Stimulated activated CD4-positive, alpha-beta T cell treated with anti-CD3 and anti-CD28 coated beads, TNF-alpha, amount 100 ng/mL, for 24 hours (primary cell): ENCODE measurements around the gene CXXC4.

Source experiments
- DNase-seq, 3 experiments: peaks; one replicate each; pipeline ENCODE4 v3.0.0-alpha.2; 2020; ENCODE audit warnings: low read depth in 3 of 3

The CXXC4 gene

DNA sequence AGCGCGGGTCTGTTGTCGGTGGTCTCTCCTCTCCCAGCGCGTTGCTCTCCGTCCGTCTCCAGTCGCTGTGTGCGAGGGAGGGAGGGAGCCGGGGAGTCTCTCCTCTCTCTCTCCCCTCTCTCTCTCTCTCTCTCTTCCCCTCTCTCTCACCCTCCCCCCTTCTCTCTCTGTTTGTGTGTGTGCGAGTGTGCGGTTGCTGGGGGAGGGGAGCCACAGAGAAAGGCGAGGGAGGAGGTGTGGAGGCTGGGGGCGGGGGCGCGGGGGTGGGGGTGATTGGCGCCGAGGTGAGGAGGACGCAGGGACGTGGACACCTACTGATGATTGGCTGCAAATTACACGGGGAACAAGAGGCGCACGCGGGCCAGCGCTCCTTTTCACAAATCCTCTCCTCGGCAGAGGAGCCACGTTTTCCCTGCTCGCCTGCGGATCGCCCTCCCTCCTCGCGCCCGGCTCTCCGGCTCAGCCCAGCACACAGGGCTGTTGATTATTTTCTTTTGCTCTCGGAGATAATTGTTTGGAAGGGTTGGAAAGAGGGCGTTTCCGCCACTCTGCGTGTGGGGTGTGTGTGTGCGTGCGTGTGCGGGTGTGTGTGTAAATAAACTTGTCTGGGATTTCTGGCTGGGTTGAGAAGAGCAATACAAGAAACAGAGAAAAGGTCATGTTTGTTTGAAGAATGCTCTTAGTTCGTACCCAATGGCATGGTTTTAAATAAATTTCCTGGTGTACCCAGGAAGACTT is at the start of gene CXXC4:
TSS of gene CXXC4 (minus strand) at position 73 of the 738 bp plus-strand sequence. CDS start 3,092 bp downstream, outside the sequence.
- DNase-seq = no peak

DNA sequence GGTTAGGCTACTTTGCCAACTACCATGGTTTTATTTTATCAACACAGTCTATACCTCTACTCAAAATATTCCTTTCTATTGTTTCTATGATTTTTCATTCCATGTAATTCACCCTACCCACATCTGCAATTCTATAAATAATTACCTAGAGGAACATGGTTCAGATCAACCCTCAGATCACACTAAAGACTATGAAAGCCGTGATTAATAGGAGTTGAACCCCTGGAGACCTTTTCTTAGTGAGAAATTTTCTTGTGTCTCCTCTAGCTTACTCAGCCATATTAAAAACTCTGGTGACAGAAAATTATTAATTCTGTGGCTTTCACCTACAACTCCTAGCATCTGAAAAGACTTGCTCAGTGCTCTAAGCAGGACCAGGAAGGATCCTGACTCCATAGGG is 38.5 kb upstream of the CXXC4 start:
- DNase-seq = no peak

DNA sequence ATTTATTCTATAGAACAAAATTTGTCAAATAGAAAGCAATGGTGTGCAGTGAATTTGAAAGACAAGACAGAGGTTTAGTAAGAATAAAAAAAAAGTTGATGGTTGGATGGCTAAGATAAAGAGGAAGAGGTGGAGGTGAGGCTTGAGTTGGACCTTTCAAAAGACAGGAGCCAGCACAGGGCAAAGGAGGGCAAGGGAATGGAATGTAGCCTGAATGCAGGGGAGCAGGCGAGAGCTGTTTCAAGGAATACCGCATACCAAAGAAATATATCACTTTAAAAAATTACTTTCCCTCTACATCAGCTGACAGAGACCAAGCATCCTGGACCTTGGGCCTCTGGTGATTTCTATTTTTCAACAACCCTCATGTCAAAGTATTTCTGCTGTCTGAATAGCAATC is 38.0 kb upstream of the CXXC4 start:
- DNase-seq = no peak

DNA sequence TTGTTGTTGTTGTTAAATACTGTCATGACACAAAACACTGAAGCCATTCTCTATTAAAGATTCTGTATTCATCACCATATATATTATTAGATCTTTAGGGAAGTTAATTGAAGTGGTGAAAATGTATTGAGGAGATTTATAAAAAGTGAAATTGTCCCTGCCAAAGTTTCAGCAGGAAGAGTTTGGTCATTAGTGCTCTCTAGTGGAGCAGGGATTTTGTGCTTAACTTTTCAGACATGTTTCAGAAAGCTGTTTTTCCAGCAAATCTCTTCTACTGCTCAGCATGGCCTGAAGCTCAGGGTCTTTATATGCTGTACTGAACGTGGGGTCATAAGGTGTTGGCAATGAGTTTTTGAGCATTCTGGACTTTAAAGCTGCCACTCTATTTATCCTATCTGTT is 36.7 kb upstream of the CXXC4 start:
- DNase-seq = no peak

DNA sequence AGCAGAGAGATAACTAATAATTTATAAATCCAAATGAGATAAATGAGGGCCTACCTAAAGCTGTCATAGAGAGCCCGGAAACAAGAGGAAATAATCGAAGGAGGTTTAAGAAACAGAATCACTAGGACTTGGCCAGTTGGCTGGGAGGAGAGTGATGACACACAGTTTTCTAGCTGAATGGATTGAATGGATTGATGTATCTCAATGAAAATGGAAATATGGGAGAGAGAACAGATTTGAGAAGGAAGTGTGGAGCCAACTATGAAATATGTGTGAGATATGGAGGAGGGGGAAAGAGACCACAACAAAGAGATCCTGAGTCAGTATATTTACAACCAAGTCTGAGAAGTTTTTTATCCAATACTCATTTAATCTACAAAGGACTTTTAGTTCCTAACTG is 35.7 kb upstream of the CXXC4 start:
- DNase-seq = no peak

DNA sequence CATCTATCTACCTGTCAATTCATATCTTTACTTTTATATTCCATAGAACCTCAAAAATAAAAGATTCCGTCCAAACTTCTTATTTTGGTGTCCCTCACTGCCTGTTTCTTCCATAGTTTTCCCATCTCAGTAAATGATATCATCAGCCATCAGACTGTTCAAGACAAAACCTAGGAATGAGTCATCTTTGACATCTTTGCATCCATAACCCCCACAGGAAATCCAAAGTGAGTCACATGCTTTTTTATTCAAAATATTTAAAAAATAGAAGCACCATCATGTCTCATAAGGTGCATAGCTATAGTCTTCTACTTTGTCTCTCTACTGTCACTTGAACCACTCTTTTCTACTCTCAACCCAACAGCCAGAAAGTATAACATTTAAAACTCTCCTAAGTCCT is 29.9 kb upstream of the CXXC4 start:
- DNase-seq = no peak

DNA sequence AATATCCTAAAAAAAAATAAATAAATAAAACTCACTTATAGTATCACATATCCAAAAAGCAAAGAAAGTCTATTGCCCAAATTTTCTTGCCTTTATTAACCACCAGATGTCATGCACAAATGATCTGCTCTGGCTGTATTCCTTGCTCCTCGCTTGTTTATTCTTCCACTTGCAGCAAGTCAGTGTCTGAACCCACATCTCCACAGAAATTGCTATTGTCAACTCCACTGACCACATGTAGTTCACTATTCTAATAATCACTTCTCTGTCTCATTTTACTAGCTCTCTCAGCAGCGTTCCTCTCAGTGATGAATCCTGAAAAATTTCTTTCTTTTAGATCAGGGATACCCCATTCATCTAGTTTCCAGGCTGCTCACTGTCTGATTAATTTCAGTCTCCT is 29.3 kb upstream of the CXXC4 start:
- no peak for DNase-seq

DNA sequence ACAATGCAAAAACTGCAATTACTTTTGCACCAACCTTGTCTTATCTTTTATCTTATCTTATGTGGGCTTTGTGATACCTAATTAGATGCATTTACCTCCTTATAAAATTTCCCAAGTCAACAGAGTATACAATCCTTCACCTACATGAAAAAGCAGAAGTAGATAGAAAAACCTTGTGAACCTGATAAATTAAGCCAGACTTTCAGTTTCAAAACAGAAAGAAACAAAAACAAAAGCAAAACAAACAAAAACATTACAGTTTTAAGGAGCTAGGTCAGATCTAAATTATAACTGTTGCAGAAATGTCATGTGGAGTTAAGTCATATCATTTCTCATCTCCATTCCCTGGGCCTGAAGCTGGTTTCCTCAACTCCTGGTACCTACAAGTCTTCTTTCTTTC is 24.9 kb upstream of the CXXC4 start:
- no peak for DNase-seq

DNA sequence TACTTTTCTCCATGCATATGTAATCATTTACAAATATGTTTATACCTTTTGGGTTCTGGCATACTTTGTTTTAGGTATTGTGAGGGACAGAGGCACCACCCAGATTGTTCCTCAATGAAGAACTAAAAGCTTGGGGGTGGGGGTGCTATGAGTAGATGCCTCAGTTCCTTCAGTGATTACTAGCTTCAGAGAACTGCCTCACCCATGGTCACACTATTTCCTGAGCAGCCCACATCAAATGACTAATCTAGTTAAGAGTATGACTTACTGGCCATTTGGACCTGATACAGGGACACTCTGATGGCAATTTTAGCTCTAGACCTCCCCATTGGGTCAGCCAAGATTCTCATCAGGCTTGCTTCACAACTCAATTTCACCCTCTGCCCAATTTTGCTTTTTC is 22.2 kb upstream of the CXXC4 start:
- no peak for DNase-seq

DNA sequence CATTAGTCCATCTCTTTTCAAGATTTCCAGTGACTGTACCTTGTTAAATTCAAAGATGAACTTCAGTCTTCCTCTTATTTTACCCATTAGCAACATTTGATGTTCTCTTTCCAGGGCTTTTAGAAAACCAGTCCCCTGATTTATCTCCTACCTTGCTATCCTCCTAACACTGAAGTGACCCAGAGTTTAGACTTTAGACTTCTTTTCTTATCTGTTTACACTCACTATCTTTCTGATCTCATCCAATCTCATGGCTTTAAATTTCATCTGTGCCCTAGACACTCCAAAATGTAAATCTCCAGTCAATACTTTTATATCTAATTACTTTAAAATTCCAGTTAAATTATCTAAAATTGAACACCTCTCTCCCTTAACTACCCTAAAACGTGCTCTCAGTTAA is 13.5 kb upstream of the CXXC4 start:
- DNase-seq = no peak

DNA sequence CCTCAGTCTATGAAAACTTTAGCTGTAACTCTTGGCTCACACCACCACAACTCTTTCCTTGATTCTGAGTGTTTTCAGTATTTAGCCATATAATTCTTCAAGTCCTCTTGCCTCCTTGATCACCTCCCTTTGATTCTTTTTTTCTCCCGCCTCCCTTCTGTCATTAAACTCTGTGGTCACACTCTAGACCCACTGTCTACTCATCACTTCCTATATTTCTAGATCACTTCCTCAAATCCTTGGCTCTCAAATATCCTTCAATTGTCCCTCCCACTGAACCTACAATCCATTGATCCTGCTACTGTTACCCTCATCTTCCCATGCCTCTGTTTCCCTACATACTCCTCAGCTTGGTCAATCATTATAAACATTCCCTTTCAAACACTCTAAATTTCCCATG is 12.4 kb upstream of the CXXC4 start:
- no peak for DNase-seq

DNA sequence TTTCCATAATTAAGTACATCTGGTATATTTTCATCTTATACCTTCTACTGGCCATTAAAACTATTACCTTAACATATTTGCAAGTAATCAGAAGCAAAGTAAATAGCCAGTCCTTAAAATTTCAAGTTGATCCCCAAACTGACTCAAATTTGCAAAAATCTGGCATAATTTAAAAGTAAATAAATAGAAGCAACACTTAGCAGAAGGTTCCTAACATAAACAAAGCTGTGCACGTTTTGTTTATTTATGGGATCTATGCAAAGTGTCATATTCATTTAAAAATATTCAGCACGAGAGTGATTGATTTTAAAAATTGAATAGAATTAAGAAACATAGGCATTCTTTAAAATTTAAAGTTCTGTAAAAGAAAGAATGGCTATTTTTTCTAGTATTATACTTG is 9.8 kb upstream of the CXXC4 start:
- DNase-seq = no peak

DNA sequence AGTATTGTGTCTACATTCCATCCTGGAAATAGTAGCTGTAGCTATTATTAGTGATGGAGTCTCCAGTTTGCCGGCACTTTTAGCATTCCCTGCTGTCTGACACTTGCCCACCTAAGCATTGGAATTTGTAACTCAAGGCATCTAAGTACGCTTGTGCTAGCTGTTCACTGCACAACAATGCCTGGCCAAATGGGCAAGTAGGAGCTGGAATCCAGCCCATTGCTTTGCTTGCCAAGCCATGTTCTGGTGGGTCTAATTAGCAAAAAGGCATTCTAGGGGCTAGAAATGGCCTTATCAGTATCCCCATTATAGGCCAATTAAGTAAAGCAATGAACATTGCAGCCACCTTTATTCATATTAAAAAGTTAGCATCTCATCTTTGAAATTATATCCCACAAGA is 7.8 kb upstream of the CXXC4 start:
- no peak for DNase-seq

DNA sequence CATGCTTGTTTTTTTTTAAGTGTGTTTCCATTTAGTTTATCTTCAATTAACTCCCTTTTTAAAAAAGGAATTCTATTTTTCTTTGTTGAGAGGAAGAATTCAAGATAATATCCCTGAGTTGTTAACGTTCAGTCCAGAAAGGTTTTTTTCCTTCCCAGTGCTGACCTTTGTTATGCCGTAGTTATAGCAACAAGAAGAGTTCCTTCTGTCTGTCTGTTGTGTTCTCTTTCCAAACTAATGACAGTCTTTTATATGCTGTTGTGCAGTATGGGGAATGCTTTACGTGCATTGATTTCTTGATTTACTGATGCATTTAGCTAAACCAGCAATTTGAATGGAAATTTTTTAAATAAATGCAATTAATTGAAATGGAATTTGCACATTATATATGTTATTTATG is 6.6 kb upstream of the CXXC4 start:
- no peak for DNase-seq

DNA sequence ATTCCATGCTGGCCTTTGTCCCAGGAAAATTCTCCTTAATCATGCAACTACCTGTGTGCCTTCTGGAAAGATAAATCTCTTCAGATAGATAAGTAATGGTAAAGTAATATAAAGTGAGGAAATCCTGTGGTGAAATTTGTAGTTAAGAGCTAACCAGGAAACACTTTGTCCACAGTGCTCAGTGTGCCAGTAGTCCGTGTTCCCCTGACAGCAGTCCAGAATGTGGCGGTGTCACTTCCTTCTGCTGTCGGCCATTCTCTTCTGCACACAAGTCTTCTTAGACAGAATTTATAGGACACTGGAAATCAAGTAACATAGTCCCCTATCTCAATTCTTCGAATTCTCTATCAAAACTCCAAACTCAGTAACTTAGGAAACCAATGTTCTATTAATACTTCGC is 5.7 kb upstream of the CXXC4 start:
- DNase-seq = no peak

DNA sequence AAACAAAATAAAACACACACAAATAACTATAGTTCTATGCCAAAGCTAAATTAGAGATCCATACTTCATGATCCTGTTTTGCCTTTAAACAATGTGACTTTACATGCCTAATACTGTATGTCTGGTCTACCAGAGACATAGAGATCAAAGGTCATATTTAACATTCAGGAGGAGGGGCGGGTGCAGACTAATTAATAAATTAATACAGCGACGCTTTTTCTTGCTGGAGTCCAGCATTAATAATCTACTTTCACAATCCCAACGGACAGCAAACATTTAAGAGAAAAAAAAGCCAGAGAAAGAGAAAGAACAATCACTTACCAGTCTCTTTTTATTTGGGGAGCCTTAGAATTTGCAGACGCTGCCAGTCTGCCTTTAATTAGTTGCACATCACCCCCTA is 509 bp downstream of the CXXC4 start:
- DNase-seq = no peak

DNA sequence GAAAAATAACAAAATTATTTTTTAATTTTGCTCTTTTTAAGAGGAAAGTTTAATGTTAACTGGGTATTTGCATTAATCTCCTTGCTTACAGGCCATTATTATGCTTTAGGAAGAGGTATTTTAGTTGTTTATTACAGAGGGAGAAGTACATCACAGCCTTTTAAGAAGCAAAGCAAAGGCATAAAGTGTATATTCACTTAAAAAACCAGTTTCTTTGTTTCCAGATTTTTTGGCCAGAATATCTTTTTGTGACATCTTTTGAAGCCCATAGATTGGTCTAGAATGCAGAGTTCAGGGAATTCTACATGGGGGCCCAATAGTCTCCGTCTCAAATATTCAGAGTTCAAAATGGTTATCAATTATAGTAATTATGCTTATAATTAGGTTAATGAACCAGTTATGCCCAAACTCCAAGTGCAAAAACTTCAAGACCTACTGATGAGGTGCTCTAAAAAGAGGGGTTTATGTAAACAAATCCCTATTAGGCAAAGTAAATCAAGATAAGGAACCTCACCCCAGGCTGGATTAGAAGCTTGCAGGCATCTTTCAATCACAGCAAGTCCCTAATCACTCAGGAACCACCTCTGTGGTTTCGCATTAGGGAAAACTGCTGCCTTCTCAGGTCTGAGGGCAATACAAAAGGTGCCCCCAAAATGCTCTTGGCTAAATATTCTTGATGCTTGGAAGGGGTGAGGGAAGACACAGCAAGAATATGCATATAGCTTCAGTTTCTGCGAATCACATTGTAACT is 1.4 kb downstream of the CXXC4 start:
- no peak for DNase-seq

DNA sequence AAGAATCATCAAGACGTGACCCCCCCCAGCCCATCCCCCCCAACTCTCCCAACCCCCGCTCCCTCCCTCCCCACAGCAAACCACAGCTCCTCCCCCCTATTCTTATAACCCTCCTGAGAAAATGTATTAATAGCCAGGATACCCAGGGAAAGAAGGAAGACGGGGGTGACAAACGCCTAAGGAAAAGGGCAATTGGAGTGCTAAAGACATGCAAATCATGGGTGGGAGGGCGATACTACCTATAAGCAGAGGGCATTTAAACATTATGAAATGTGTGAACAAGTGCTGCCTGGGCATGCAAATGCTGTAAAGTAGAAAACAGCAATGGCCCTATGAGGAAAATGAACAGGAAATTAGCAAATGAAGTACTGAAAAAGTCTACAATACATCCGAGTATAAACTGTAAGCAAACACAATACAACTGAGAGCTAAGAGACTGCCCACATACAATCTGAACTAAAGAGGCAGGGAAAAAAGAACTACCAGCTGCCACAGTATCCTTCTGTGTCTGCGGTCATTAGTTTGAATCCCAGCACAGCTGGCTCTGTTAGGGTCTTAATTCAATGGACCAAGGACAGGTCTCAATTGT is 2.4 kb downstream of the CXXC4 start:
- no peak for DNase-seq

DNA sequence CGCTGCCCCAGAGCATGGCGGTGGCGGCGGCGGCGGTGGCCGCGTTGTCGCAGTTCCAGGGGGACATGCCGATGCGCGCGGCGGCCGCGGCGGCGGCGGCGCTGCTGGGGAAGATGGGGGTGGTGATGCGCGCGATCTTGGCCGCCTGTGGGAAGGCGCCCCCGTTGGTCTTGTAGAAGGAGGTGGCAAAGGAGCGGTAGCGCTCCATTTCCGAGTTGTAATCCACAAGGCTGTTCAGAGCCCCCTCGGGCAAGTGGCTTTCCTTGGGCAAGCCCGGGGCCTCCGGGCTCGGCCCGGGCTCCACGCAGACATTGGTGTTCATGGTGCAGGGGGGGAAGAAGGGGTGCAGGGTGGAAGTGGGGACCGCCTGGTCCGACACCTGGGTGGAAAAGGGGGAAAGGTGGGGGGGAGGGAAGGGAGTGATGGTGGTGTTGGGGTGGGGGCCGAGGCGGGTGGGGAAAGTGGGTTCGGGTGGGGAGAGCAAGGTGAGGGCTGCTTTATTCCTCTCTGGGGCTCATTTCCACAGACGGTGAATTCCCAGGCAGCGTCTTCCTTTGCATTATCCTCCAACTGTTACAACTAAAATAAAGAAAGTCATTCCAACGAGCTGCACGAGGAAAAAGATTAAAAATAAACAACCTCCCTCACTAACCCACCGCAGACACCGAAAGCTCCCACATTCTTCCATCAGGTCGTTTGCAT is 3.1 kb downstream of the CXXC4 start:
- no peak for DNase-seq

DNA sequence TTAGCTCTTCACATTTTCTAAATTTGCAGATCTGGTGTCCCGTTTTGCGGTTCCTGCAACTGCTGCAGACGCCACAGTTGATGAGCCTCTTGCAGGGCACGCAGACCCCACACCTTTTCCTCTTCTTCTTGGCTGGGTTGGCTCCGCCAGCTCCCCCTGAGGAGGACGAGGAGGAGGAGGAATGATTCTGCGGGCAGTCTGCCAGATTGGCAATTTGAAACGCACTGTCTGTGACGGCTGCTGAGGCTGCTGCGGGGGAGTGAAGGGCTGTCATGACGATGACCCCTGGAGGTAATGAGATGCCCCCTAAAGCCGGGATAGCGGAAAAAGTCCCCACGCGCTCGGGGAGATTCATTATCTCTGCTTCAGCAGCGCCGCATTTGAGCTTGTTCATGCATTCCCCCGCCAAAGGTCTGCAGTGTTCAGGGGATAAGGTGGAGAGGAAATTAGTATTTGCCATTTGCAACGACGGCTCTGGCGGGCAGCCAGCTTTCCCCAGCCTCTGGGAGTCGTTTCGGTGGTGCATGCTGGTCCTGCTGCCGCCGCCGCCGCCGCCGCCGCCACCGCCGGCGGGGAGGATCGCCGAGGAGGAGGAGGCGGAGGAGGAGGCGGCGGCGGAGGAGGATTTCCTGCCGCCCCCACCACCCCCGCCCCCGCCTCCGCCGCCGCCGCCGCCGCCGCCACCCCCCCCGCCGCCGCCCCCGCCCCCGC is 3.8 kb downstream of the CXXC4 start:
- peak in 1 of 3 experiments; percentile 32 for DNase-seq

DNA sequence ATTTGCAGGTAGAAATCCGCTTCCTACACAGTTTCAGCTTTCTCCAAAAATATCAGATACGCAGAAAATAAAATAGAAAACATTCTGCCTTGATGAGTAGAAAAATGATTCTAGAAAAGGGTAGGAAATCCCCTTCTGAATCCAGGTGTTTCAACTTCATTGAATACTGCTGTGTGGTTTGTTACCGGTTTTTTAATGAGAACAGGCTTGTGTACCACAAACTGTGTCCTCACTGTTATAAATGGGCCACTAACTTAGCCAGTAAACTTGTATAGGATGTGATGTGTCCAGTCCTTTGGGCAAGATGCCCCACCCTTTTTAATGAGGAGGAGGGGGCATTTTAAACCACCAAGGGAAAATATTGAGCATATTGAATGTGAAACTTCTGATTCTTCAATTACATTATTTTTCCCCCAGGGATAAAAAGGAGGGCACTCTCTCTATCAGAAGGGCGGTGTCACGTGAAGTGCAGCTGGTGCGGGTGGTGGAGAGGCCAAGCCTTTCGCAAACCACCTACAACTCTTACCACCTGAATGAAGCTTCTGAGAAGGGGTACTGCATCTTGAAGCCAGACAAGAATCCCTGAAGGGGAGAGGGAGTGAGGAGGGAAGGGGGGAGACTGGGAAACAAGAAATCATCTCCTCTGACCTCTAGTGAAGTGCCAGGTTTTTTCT is 4.5 kb downstream of the CXXC4 start:
- no peak for DNase-seq
